Ramos (cell line): Measurements from ENCODE around the gene NEK4.
"Not testable (repeated sequence)": the region's sequence is repeated elsewhere in the genome, so short reads cannot be mapped to it uniquely, and the experiment has no call there.

Experiments
- in situ Hi-C: fragments of 300-500 bp; cut with MboI; formaldehyde crosslinking; loops from one replicate; pipeline ENCODE4 v1.14.3; 2022; ENCODE audit warnings: low sequenced_read_pairs; ENCODE audit not compliant: unreplicated experiment

Gene NEK4

DNA sequence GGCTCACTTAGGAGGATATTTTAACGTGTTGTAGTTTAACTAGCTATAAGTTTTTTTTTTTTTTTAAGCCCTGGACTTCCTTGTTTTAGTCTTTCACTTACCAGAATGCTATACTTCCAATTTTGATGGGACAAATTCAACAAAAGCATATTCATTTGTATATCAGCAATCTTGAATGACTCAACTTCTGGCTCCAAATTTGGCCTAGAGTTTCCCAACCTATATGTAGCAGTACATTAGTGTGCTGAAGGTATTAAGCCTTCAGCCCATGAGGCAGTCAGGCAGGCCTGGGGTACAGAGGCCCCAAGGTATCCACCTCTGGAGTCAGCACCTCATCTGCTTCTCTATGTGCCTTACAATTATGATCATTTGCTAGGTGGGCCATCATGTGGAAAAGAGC, 90.9 kb downstream of the NEK4 start:
- in situ Hi-C loops, result no loop called here

DNA sequence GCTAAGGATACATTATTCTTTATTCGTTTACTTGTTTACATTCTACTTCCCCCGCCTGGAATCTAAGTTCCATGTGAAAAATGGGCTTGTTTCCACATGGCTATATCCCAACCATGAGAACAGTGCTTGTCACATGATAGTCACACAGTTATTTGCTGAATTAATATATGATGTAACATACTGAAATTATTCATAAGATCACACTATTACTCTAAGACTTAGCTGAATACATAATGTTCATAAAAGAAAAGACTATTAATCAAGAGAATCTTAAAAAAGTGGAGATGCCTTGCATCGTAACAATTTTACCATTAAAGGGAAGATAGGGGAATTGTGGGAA, 91.6 kb downstream of the NEK4 start:
- in situ Hi-C loops, result no loop called here

DNA sequence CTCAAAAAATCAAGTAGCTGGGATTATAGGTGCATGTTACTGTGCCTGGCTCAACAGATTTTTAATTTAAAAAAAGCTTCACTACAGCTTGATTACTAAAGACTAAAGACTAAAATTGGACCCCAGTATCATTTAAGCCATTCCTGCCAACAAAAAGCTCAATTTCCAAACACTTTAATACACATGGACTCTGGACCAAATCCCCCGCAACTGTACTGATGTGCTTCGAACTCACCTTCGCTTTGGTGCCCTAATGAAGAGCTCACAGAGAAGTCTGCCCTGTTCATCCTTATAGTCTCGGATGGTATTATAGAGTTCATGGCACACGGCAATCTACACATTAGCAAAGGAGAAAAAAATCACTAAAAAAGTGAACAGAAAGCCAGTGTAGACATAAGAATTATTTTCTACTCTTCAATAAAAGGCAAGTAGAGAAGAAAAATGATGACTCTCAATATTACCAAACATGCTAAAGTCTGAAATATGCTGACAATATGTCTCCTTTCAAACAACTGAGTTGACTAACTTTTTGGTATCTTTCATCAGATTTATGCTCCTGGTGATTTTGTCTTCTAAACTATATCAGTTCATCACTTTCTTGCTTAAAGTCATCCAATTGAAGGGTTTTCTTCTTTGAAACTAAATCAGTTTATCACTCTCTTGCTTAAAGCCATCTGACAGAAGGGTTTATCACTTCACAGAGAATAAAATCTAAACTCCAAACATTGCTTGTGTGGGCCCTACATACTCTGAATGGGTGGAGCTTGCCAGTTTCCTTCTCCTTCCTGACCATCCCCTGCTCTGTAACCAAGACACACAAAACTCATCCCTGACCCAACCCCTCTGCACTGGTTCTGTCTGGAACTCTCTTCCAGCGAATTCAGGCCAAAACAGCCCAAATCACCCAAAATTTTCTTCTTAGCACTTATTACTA, 92.2 kb downstream of the NEK4 start:
- in situ Hi-C loops, result no loop called here

DNA sequence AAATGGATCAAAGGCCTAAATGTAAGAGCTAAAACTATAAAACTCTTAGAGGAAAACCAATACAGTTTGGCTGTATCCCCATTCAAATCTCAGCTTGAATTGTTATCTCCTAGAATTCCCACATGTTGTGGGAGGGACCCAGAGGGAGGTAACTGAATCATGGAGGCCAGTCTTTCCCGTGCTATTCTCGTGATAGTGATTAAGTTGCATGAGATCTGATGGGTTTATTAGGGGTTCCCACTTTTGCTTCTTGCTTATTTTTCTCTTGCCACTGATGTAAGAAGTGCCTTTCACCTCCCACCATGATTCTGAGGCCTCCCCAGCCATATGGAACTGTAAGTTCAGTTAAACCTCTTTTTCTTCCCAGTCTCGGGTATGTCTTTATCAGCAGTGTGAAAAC, 94.5 kb downstream of the NEK4 start:
- in situ Hi-C loops, result not testable (repeated sequence)

DNA sequence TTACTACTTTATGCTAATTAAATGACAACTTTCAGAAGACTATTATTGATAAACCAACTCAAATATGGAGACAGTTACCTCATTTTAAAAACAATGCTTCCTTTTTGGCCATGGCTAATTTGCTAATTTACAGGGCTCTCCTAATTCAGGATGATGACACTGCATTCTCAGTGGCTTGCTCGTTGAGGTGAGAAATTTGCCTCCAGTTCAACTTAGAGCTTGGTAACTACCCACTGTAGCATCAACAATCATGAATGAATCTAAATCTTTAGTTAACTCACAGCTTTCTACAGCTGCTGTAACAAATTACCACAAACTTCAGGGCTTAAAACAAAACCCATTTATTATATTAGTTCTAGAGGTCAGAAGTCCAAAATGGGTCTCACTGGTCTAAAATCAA, 99.1 kb downstream of the NEK4 start:
- in situ Hi-C loops, result no loop called here

DNA sequence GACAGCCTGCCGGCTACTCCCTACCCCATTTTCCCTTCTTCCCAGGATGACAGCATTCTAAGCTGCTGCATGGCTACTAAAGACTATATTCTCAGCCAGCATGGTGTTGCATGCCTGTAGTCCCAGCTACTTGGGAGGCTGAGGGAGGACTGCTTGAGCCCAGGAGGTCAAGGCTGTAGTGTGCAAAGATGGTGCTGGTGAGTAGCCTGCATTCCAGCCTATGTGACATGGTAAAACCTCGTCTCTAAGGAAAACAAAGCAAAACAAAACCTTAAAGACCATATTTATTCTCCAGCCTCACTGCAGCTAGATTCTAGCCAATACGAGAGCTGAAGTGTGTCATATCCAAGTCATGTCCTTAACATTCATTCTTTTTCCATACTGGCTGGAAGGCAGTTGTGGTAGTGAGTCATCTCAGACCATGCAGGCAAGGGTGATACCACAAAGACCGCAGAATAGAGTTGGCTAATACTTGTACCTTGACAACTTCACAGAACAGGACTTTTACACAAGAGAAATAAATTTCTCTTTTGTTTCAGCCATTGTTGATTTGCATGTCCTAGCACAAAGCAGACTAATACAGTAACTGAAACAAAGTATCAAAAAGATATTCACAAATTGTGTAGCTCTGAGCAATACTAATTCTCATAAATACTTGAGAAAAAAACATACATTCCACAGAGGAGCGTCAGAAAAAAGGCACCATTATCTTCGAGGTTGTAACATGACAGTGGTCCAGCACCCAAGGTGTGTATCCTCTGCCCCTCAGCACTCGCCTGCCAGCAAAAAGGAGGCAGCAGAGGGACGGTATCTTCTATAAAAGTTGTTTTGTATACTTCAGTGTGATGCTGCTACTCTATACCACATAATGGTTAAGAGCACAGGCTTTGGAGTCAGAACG, 99.9 kb downstream of the NEK4 start:
- in situ Hi-C loops, result no loop called here

DNA sequence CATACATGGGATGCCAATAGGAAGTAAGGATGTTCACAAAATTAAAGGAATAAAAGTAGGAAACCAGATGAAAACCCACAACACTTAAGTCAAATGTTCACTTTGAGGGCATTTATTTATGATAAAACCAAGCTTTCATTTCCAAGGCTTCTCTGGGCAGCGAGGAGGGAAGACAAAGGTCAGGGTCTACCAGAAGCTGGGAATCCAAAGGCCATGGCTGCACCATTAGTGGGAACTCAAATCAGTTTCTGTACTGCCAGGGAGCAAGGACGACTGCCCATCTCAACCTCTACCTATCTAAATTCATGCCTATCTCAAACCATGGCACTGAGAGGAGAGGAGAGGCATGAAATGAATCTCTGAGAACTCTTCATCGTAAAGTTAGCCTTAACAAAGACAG, 107.6 kb downstream of the NEK4 start:
- in situ Hi-C loops, result no loop called here

DNA sequence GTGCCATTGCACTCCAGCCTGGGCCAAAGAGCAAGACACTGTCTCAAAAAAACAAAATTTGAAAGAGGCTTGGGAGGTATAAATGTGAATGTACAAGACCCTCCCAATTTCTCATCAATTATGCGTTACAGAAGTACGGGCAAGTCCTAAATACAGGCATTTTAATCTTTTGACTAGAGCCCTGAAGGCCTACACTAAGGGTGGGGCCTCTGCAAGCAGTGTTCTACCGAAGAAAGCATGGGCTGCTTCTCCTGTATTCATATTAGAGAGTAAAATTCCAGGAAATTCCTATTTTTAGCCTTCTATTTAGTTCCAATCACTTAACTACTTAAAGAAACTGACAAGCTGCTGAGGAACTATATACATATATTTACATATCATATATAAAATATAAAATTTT, 110.7 kb downstream of the NEK4 start:
- in situ Hi-C loops, result no loop called here
